H1 (cell line): ENCODE data around the gene PTPN2. TPM values are rescaled to one million over a fixed set of nuclear protein-coding genes. Genes with fewer than 3 reads are reported as not detected.

Source experiments
- CTCF ChIA-PET: fragments of 300-600 bp; sonication (Branson Sonifier 250); formaldehyde crosslinking; loops from one replicate; lab custom pipeline; 2021; ENCODE audit not compliant: partially characterized antibody; lab: Charles Lee
- POLR2A ChIA-PET: fragments of 300-600 bp; sonication (Branson Sonifier 250); formaldehyde crosslinking; loops from one replicate; lab custom pipeline; 2021; ENCODE audit warnings: inconsistent platforms; ENCODE audit not compliant: partially characterized antibody; lab: Charles Lee
- DNase-seq, 2 experiments: peaks; one replicate each; pipeline versions ENCODE4 v3.0.0 to v3.0.0-alpha.2; 2010 to 2022; ENCODE audit warnings: low spot score in 2 of 2, low read depth in 1 of 2, mixed read lengths in 1 of 2
- FAIRE-seq: peaks from 2 replicates; lab custom pipeline; 2011; peaks lifted over from hg19 to GRCh38; lab: Jason Lieb, UNC
- H2AFZ ChIP-seq: 2 replicates; pipeline ENCODE4 v1.8.1; 2012; ENCODE audit warnings: low read length, inconsistent platforms
- H2AK5ac ChIP-seq: 2 replicates; pipeline ENCODE4 v1.6.1; 2013; ENCODE audit warnings: low read depth, low read length
- H2BK120ac ChIP-seq: replicated peaks from 2 replicates; pipeline ENCODE3; 2013; ENCODE audit warnings: low read depth, low read length, inconsistent platforms
- H2BK12ac ChIP-seq: 2 replicates; pipeline ENCODE4 v1.6.1; 2013; ENCODE audit warnings: low read depth, low read length
- H2BK15ac ChIP-seq: 2 replicates; pipeline ENCODE4 v1.6.1; 2013; ENCODE audit warnings: low read length
- H2BK20ac ChIP-seq: 2 replicates; pipeline ENCODE4 v1.6.1; 2013; ENCODE audit warnings: low read length
- H2BK5ac ChIP-seq: 2 replicates; pipeline ENCODE4 v1.6.1; 2013; ENCODE audit warnings: low read depth, low read length
- H3K14ac ChIP-seq: 2 replicates; pipeline ENCODE4 v1.6.1; 2013; ENCODE audit warnings: inconsistent platforms; ENCODE audit not compliant: insufficient read length
- H3K18ac ChIP-seq: 2 replicates; pipeline ENCODE4 v1.6.1; 2013; ENCODE audit warnings: low read length; ENCODE audit errors: extremely low read depth
- H3K23ac ChIP-seq: 2 replicates; pipeline ENCODE4 v1.6.1; 2013; ENCODE audit warnings: inconsistent platforms; ENCODE audit not compliant: insufficient read length
- H3K23me2 ChIP-seq: 2 replicates; pipeline ENCODE4 v1.6.1; 2013; ENCODE audit warnings: low read depth, low read length
- H3K27ac ChIP-seq: 2 replicates; pipeline ENCODE4 v1.6.1; 2011; ENCODE audit warnings: low read depth, low read length, inconsistent platforms
- H3K27me3 ChIP-seq, 4 experiments: replicated peaks in 1 of 4; 1 replicate in 1 of 4; 2 replicates in 3 of 4; pipeline versions ENCODE4 v1.6.1 to v1.8.1; 2011 to 2013; ENCODE audit warnings: low read length in 3 of 4, mild to moderate bottlenecking in 3 of 4, inconsistent platforms in 2 of 4, mixed read lengths in 2 of 4, moderate library complexity in 1 of 4; ENCODE audit not compliant: control insufficient read depth in 3 of 4, insufficient read depth in 3 of 4; ENCODE audit errors: extremely low read depth in 1 of 4
- H3K36me3 ChIP-seq, 4 experiments: 2 replicates each; pipeline versions ENCODE4 v1.6.1 to v1.8.1; 2011 to 2013; ENCODE audit warnings: mild to moderate bottlenecking in 4 of 4, low read length in 3 of 4, moderate library complexity in 2 of 4, control low read depth in 1 of 4, inconsistent platforms in 1 of 4; ENCODE audit not compliant: insufficient read depth in 4 of 4, control insufficient read depth in 2 of 4
- H3K4ac ChIP-seq: replicated peaks from 2 replicates; pipeline ENCODE3; 2013; ENCODE audit warnings: low read length, low read depth, mixed read lengths, inconsistent platforms; ENCODE audit not compliant: insufficient read length
- H3K4me1 ChIP-seq, 4 experiments: replicated peaks in 1 of 4; 1 replicate in 1 of 4; 2 replicates in 3 of 4; pipeline versions ENCODE4 v1.6.1 to v1.8.1; 2011 to 2013; ENCODE audit warnings: low read length in 3 of 4, inconsistent platforms in 2 of 4, mixed read lengths in 1 of 4; ENCODE audit not compliant: insufficient read depth in 4 of 4, control insufficient read depth in 3 of 4
- H3K4me2 ChIP-seq, 2 experiments: 2 replicates each; pipeline versions ENCODE4 v1.6.1 to v1.8.1; 2011 to 2013; ENCODE audit warnings: low read depth in 2 of 2, low read length in 2 of 2, control low read depth in 1 of 2, inconsistent platforms in 1 of 2, mild to moderate bottlenecking in 1 of 2; ENCODE audit not compliant: insufficient read depth in 1 of 2
- H3K4me3 ChIP-seq, 4 experiments: fragments of 200-600, 300-600 bp in 1 of 4; sonication (generic), shearing (Covaris generic), sonication (Bioruptor Twin) in 1 of 4; 2 replicates each; pipeline versions ENCODE4 v1.5.1 to v1.8.1; 2011 to 2016; ENCODE audit warnings: low read length in 4 of 4, low read depth in 3 of 4, control low read depth in 2 of 4, inconsistent platforms in 2 of 4, mild to moderate bottlenecking in 2 of 4, mixed read lengths in 1 of 4, moderate library complexity in 1 of 4; ENCODE audit not compliant: insufficient read depth in 2 of 4; ENCODE audit errors: extremely low read depth in 1 of 4
- H3K56ac ChIP-seq: replicated peaks from 2 replicates; pipeline ENCODE3; 2013; ENCODE audit warnings: low read depth, mild to moderate bottlenecking, mixed read lengths, low read length, inconsistent platforms; ENCODE audit not compliant: insufficient read length
- H3K79me1 ChIP-seq: 2 replicates; pipeline ENCODE4 v1.6.1; 2013; ENCODE audit warnings: low read depth, low read length, control low read depth
- H3K79me2 ChIP-seq, 2 experiments: 2 replicates each; pipeline versions ENCODE4 v1.6.1 to v1.8.1; 2012 to 2013; ENCODE audit warnings: low read length in 2 of 2, mild to moderate bottlenecking in 2 of 2, inconsistent platforms in 1 of 2; ENCODE audit not compliant: insufficient read depth in 2 of 2, control insufficient read depth in 1 of 2
- H3K9ac ChIP-seq, 4 experiments: replicated peaks in 1 of 4; 1 replicate in 1 of 4; 2 replicates in 3 of 4; pipeline versions ENCODE4 v1.6.1 to v1.8.1; 2011 to 2013; ENCODE audit warnings: low read depth in 3 of 4, low read length in 3 of 4, control low read depth in 2 of 4, mild to moderate bottlenecking in 2 of 4, moderate library complexity in 2 of 4, inconsistent platforms in 1 of 4; ENCODE audit errors: extremely low read depth in 1 of 4
- H3K9me3 ChIP-seq, 2 experiments: 2 replicates each; pipeline versions ENCODE4 v1.6.1 to v1.8.1; 2012 to 2013; ENCODE audit warnings: mild to moderate bottlenecking in 2 of 2, moderate library complexity in 2 of 2, control low read depth in 1 of 2, inconsistent platforms in 1 of 2, low read depth in 1 of 2, low read length in 1 of 2, mixed read lengths in 1 of 2; ENCODE audit not compliant: insufficient read depth in 2 of 2
- H4K20me1 ChIP-seq, 2 experiments: replicated peaks in 1 of 2; 2 replicates each; pipeline versions ENCODE3 to v1.8.1; 2011 to 2013; ENCODE audit warnings: inconsistent platforms in 2 of 2, low read length in 2 of 2, mild to moderate bottlenecking in 1 of 2; ENCODE audit not compliant: insufficient read depth in 2 of 2, control insufficient read depth in 1 of 2
- H4K5ac ChIP-seq: 2 replicates; pipeline ENCODE4 v1.6.1; 2013; ENCODE audit warnings: low read length, low read depth, mixed read lengths, inconsistent platforms; ENCODE audit not compliant: insufficient read length
- H4K8ac ChIP-seq: 2 replicates; pipeline ENCODE4 v1.8.0; 2013; ENCODE audit warnings: mild to moderate bottlenecking, moderate library complexity, low read length, inconsistent platforms; ENCODE audit not compliant: insufficient read depth; ENCODE audit errors: extremely low read depth
- H4K91ac ChIP-seq: replicated peaks from 2 replicates; pipeline ENCODE3; 2013; ENCODE audit warnings: low read length, mixed read lengths, inconsistent platforms; ENCODE audit not compliant: insufficient read length
- CBX8 ChIP-seq: fragments of 300-800, 300-1000 bp; sonication (generic); IDR thresholded peaks from 2 replicates; pipeline ENCODE4 v1.7.1; 2016; ENCODE audit warnings: low read depth, low read length, borderline replicate concordance
- CHD1 ChIP-seq: IDR thresholded peaks from 2 replicates; pipeline ENCODE4 v1.6.1; 2012; ENCODE audit warnings: low read depth, low read length, improper control_type of control experiment
- CHD2 ChIP-seq: IDR thresholded peaks from 2 replicates; pipeline ENCODE4 v1.6.1; 2012; ENCODE audit warnings: low read length, improper control_type of control experiment
- CTBP2 ChIP-seq: IDR thresholded peaks from 2 replicates; pipeline ENCODE4 v1.7.0; 2011; ENCODE audit warnings: borderline replicate concordance, mild to moderate bottlenecking, moderate library complexity, mixed read lengths, low read length; ENCODE audit not compliant: insufficient read depth, insufficient read length
- EP300 ChIP-seq, 2 experiments: IDR thresholded peaks; 1 replicate in 1 of 2; 2 replicates in 1 of 2; pipeline ENCODE4 v1.6.1; 2011 to 2012; ENCODE audit warnings: low read depth in 2 of 2, low read length in 2 of 2, mild to moderate bottlenecking in 2 of 2, borderline replicate concordance in 1 of 2, inconsistent platforms in 1 of 2, moderate library complexity in 1 of 2
- GTF2F1 ChIP-seq: IDR thresholded peaks from 2 replicates; pipeline ENCODE4 v1.6.1; 2012; ENCODE audit warnings: low read depth, low read length, improper control_type of control experiment, borderline replicate concordance
- HDAC6 ChIP-seq: IDR thresholded peaks from one replicate; pipeline ENCODE4 v1.7.1; 2012; ENCODE audit warnings: low read depth, mild to moderate bottlenecking, inconsistent platforms, low read length, moderate library complexity
- JUN ChIP-seq: IDR thresholded peaks from 2 replicates; pipeline ENCODE4 v1.6.1; 2011; ENCODE audit warnings: low read depth, mild to moderate bottlenecking, improper control_type of control experiment, low read length
- POLR2AphosphoS5 ChIP-seq: IDR thresholded peaks from 2 replicates; pipeline ENCODE4 v1.6.1; 2011; ENCODE audit warnings: low read depth, low read length
- SIX5 ChIP-seq: IDR thresholded peaks from 2 replicates; pipeline ENCODE4 v1.6.1; 2011; ENCODE audit warnings: mild to moderate bottlenecking, low read depth, low read length
- TEAD4 ChIP-seq: IDR thresholded peaks from 2 replicates; pipeline ENCODE4 v1.6.1; 2012; ENCODE audit warnings: low read depth, low read length, inconsistent platforms, mixed read lengths
- whole genome bisulfite sequencing, 2 experiments: shearing (Covaris generic) in 1 of 2; methylation state at CpG; one replicate each; pipeline versions ENCODE4 v1.1.6 to v1.1.7; 2013 to 2015; ENCODE audit warnings: low lambda C conversion rate in 2 of 2, mixed read lengths in 2 of 2, inconsistent platforms in 1 of 2, low coverage in 1 of 2, missing lambda C conversion rate in 1 of 2; ENCODE audit not compliant: insufficient replicate concordance in 2 of 2, insufficient coverage in 1 of 2, insufficient read length in 1 of 2; ENCODE audit errors: extremely low coverage in 1 of 2, missing lambda C conversion rate in 1 of 2; 5-methylcytosine and 5-hydroxymethylcytosine counted together
- polyA plus RNA-seq, 7 experiments: library from polyadenylated mRNA; depleted of rRNA in 3 of 7; stranded (reverse) in 5 of 7; unstranded in 2 of 7; fragments of >200 nt in 5 of 7; fragments of 200-250 nt in 2 of 7; gene quantifications; 1 replicate in 5 of 7; 2 replicates in 1 of 7; 4 replicates in 1 of 7; pipeline versions ENCODE4 v1.2.1 to v1.2.3, GENCODE V29; 2011 to 2013; ENCODE audit warnings: missing spikeins in 2 of 7, mixed read lengths in 2 of 7
- total RNA-seq: library from RNA; stranded (reverse); fragmentation: NEBNext Ultra II Directional; extraction: Animal tissue kit (Norgen Biotek cat#: 25700); gene quantifications from 2 replicates; pipeline ENCODE4 v1.2.1, GENCODE V29; 2021

The PTPN2 gene
- total and polyA plus RNA-seq, 2 of the 8 experiments (the other 6 are each of a cell fraction or from before 2014, with no cell fraction given): 16.4 to 54.0 TPM

DNA sequence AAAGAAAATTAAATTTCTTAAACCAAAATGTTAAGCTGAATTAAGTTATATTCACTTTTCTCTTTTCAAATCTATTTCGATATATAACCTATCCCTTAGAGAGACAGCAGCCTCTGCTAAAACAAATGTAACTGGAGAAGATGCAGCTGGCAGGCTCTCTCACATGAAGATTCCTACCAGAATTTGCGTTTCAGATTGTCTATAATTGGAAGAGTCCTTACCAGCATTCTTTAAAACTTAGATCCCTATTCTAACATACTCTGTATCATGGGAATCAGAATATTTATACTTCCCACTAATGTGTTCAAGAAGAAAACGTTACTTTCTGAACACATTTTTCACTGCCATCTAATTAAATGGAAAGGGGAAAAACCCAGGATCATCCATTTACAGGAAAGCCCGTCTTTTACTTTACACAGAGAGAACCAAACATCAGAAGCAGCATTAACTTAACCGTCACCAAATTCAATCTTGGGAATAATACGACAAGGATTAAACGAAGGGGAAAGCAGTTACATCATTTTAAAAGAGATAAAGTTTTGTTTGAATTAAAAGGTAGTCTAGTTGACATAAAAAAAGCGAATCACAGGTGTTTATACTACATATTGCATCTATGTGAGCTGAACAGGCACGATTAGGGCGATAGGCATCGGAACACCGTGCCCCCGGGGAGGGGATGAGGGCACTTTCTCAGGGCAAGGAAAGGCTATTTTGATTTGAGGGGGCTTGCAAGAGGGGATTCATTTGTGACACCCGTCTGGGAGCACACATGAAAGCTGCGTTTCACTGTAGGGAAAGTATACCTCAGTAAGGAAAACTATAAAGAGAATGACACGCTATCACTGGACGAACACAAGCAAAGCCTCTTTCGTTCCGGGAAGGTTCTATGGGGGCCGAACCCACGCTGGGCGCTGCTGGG lies 1.3 kb downstream of the PTPN2 start:
- H3K4me3 ChIP-seq: peak overlapping the region; percentile 76 to 89 (median 80)
- no peak overlapping the region for H2BK5ac ChIP-seq
- no peak overlapping the region for H2AK5ac ChIP-seq
- peak overlapping the region; percentile 75 for H3K56ac ChIP-seq
- H3K79me1 ChIP-seq: peaks cover 7% of the 10 kb centered on the region; the same call in 1 of the 2 replicates
- FAIRE-seq (no peak), DNase-seq (no peak)
- H3K9me3 ChIP-seq: no peaks in the 10 kb centered on the region
- no peak overlapping the region for H3K23ac ChIP-seq
- ChIA-PET CTCF (interaction anchor here (0.7 to 3.0 kb wide), 6 partner anchors 10 to 61 kb away, joined by 3 to 12 read pairs (median 4); no protein-coding TSS in a partner anchor), POLR2A (interaction anchor here (0.6 to 3.0 kb wide), 10 partner anchors 9 to 108 kb away, joined by 3 to 9 read pairs (median 4); partner anchors contain the start of gene CEP192)
- peak overlapping the region; percentile 85 to 98 (median 94) for H3K9ac ChIP-seq
- H3K79me2 ChIP-seq: peaks cover 22 to 55% of the 10 kb centered on the region in 2 experiments
- H3K4me2 ChIP-seq: peak overlapping the region; percentile 83 to 90
- peaks cover 7 to 24% (median 12%) of the 10 kb centered on the region in 4 experiments; a peak in 5 of 7 replicates for H3K4me1 ChIP-seq
- peak overlapping the region; percentile 49; the same call in 1 of the 2 replicates for H3K18ac ChIP-seq
- H3K27ac ChIP-seq: peak overlapping the region; percentile 85; the same call in 1 of the 2 replicates
- peaks cover 7% of the 10 kb centered on the region; the same call in 1 of the 2 replicates for H3K23me2 ChIP-seq
- no peak overlapping the region for H2BK15ac ChIP-seq
- H2BK20ac ChIP-seq: no peak overlapping the region
- H2BK12ac ChIP-seq: no peak overlapping the region
- peak overlapping the region; percentile 75 for H4K5ac ChIP-seq
- peak overlapping the region; percentile 74; the same call in 1 of the 2 replicates for H4K8ac ChIP-seq
- H3K4ac ChIP-seq: peak overlapping the region; percentile 70
- peak overlapping the region; percentile 50 for H4K91ac ChIP-seq
- H2AFZ ChIP-seq: no peak overlapping the region
- H4K20me1 ChIP-seq: peaks cover 2 to 5% of the 10 kb centered on the region in 2 experiments
- no peak overlapping the region for H3K14ac ChIP-seq
- H3K36me3 ChIP-seq: no peaks in the 10 kb centered on the region
- H3K27me3 ChIP-seq: no peaks in the 10 kb centered on the region
- WGBS, 2 experiments: 11% methylated on average over 22 of the region's 22 CpGs; no CpG with 5 or more reads in 1 of the 2 experiments
- H2BK120ac ChIP-seq: no peak overlapping the region
- TF ChIP-seq EP300 (IDR thresholded peaks at IDR 0.05; ENCODE audit: borderline replicate concordance in 1 of 2, low read depth in 2 of 2, low read length in 2 of 2) (no peak), GTF2F1 (no peak), SIX5 (no peak), JUN (no peak), TEAD4 (no peak), CBX8 (no peak), CHD1 (no peak), CTBP2 (no peak), POLR2AphosphoS5 (no peak), HDAC6 (no peak), CHD2 (no peak)
